Activated B cell treated with CpG ODN at 0.5 μM for 24 hours (primary cell): ENCODE measurements around the gene AASDH. TPM values are rescaled to one million over a fixed set of nuclear protein-coding genes. Genes with fewer than 3 reads are reported as not detected.

Experiments
- ATAC-seq: fragments of 200-7000 bp; cut with Tn5 transposase; one replicate; pipeline ENCODE4 v1.10.0; 2021; ENCODE audit warnings: low read depth, mild to moderate bottlenecking, moderate library complexity
- CTCF ChIA-PET: fragments of 350-600 bp; sonication (Branson Sonifier 250); formaldehyde crosslinking; loops from one replicate; lab custom pipeline; 2021; ENCODE audit warnings: antibody characterized with exemption; lab: Charles Lee
- POLR2A ChIA-PET: fragments of 350-600 bp; sonication (Branson Sonifier 250); formaldehyde crosslinking; loops from one replicate; lab custom pipeline; 2021; ENCODE audit warnings: antibody characterized with exemption; lab: Charles Lee
- DNase-seq: peaks from one replicate; pipeline ENCODE4 v3.0.0; 2022
- H3K27ac Mint-ChIP-seq: one replicate; pipeline ENCODE4 v1.8.0; 2020; ENCODE audit warnings: mixed read lengths
- H3K27me3 Mint-ChIP-seq: one replicate; pipeline ENCODE4 v1.8.0; 2021; ENCODE audit warnings: mixed read lengths
- H3K36me3 Mint-ChIP-seq: one replicate; pipeline ENCODE4 v1.8.0; 2021; ENCODE audit warnings: low read depth, mixed read lengths
- H3K4me1 Mint-ChIP-seq: one replicate; pipeline ENCODE4 v1.8.0; 2021; ENCODE audit warnings: mixed read lengths
- H3K4me3 Mint-ChIP-seq: one replicate; pipeline ENCODE4 v1.8.0; 2020; ENCODE audit warnings: mild to moderate bottlenecking, mixed read lengths
- H3K9me3 Mint-ChIP-seq: one replicate; pipeline ENCODE4 v1.8.0; 2020; ENCODE audit warnings: mixed read lengths
- CTCF ChIP-seq: fragments of 200-600 bp; IDR thresholded peaks from one replicate; pipeline ENCODE4 v1.8.0; 2022; ENCODE audit warnings: antibody characterized with exemption, mild to moderate bottlenecking
- intact Hi-C: fragments of 100-400 bp; cut with micrococcal nuclease; formaldehyde crosslinking; loops from one replicate; pipeline ENCODE4 v1.15.1; 2024
- total RNA-seq: library from RNA; stranded (reverse); gene quantifications from 2 replicates; pipeline ENCODE4 v1.2.3, GENCODE V29; 2022

The AASDH gene
- total RNA-seq, 1 donor from 2014 or later, result 12.8 TPM

- Mint-ChIP-seq H3K27ac (no peak overlapping the region), H3K4me1 (no peaks in the 10 kb centered on the region), H3K36me3 (peaks cover 16% of the 10 kb centered on the region), H3K4me3 (no peak overlapping the region), H3K27me3 (no peaks in the 10 kb centered on the region), H3K9me3 (no peaks in the 10 kb centered on the region)
- intact Hi-C loops, result no loop called here
- no peak for TF ChIP-seq CTCF
- ChIA-PET POLR2A (interaction anchor here (0.5 to 0.7 kb wide), 2 partner anchors 61 to 363 kb away, joined by 4 to 7 read pairs; no protein-coding TSS in a partner anchor), CTCF (interaction anchor here (1.6 kb wide), 1 partner anchor 14 kb away, joined by 6 read pairs; no protein-coding TSS in a partner anchor)
- no peak for ATAC-seq
- DNase-seq, result no peak
These were observed 23.2 kb upstream of the AASDH start for GRCh38 chr4:56410247-56411062.

GRCh38 chr4:56409511-56410090 is 22.3 kb upstream of the AASDH start:
- H3K36me3 Mint-ChIP-seq, result peaks cover 20% of the 10 kb centered on the region
- no peaks in the 10 kb centered on the region for H3K4me1 Mint-ChIP-seq
- H3K9me3 Mint-ChIP-seq, result no peaks in the 10 kb centered on the region
- intact Hi-C loops, result no loop called here
- no peak overlapping the region for H3K27ac Mint-ChIP-seq
- TF ChIP-seq CTCF, result no peak
- H3K4me3 Mint-ChIP-seq, result no peak overlapping the region
- ATAC-seq (no peak), DNase-seq (no peak)
- POLR2A ChIA-PET, result interaction anchor here (0.5 kb wide), 1 partner anchor 62 kb away, joined by 4 read pairs; no protein-coding TSS in a partner anchor
- CTCF ChIA-PET, result no interaction called here
- H3K27me3 Mint-ChIP-seq, result no peaks in the 10 kb centered on the region

GRCh38 chr4:56408978-56409377 is 21.7 kb upstream of the AASDH start:
- Mint-ChIP-seq H3K27me3 (no peaks in the 10 kb centered on the region), H3K4me3 (no peak overlapping the region), H3K9me3 (no peaks in the 10 kb centered on the region), H3K4me1 (no peaks in the 10 kb centered on the region), H3K27ac (no peak overlapping the region), H3K36me3 (peaks cover 20% of the 10 kb centered on the region)
- DNase-seq, result no peak
- no peak for TF ChIP-seq CTCF
- no peak for ATAC-seq
- intact Hi-C loops, result no loop called here
- ChIA-PET POLR2A (interaction anchor here (0.7 kb wide), 1 partner anchor 82 kb away, joined by 5 read pairs; no protein-coding TSS in a partner anchor), CTCF (no interaction called here)

GRCh38 chr4:56406151-56406550 is 18.9 kb upstream of the AASDH start:
- H3K9me3 Mint-ChIP-seq, result no peaks in the 10 kb centered on the region
- no peak for TF ChIP-seq CTCF
- H3K27me3 Mint-ChIP-seq, result no peaks in the 10 kb centered on the region
- intact Hi-C loops, result no loop called here
- ATAC-seq (no peak), DNase-seq (no peak)
- peaks cover 33% of the 10 kb centered on the region for H3K36me3 Mint-ChIP-seq
- POLR2A ChIA-PET, result no interaction called here
- H3K27ac Mint-ChIP-seq, result no peak overlapping the region
- no peaks in the 10 kb centered on the region for H3K4me1 Mint-ChIP-seq
- no peak overlapping the region for H3K4me3 Mint-ChIP-seq
- CTCF ChIA-PET, result no interaction called here

GRCh38 chr4:56405016-56405415 is 17.7 kb upstream of the AASDH start:
- H3K36me3 Mint-ChIP-seq, result peaks cover 43% of the 10 kb centered on the region
- no peak for DNase-seq
- no peak for TF ChIP-seq CTCF
- H3K4me1 Mint-ChIP-seq, result no peaks in the 10 kb centered on the region
- intact Hi-C loops, result no loop called here
- no peak overlapping the region for H3K27ac Mint-ChIP-seq
- ChIA-PET CTCF (interaction anchor here (1.2 kb wide), 1 partner anchor 16 kb away, joined by 3 read pairs; no protein-coding TSS in a partner anchor), POLR2A (no interaction called here)
- ATAC-seq, result no peak
- no peaks in the 10 kb centered on the region for H3K9me3 Mint-ChIP-seq
- no peaks in the 10 kb centered on the region for H3K27me3 Mint-ChIP-seq
- no peak overlapping the region for H3K4me3 Mint-ChIP-seq
